ENCODE measurements around the gene MACROD2.

DNA sequence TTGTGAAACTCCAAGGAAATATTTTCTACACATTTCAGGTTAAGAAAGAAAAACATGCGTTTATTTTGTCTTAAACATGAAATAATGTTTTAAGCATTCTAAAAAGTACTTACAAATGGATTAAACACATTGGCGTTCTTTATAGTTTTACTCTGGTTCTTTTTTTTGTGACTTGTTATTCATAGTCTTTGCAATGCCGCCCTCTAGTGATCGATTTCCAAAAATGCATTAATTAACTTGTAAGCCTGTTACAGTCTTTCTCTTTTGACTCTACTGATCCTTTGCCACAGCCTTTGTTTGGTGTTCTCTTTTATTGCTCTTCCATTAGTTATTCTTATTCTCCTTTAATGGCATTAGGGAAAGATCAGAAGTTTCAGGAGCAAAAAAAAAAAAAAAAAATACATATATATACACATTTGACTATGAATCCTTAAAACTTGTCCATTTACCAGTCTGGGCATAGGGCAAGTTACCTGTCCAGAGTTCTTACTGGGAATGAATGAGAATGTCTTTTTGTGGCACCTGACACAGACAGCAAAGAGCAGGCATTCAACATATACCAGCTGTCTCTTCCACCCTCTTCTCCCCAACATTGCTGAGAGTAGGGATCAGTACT, 59.9 kb downstream of the MACROD2 start:
- peak; percentile 68 for TF ChIP-seq RAD21 (IDR thresholded peaks at IDR 0.05; ENCODE audit: low read depth)
- TF ChIP-seq FOSL1 (IDR thresholded peaks at IDR 0.05; ENCODE audit: low read depth), result no peak
- TF ChIP-seq, protein P1, sequence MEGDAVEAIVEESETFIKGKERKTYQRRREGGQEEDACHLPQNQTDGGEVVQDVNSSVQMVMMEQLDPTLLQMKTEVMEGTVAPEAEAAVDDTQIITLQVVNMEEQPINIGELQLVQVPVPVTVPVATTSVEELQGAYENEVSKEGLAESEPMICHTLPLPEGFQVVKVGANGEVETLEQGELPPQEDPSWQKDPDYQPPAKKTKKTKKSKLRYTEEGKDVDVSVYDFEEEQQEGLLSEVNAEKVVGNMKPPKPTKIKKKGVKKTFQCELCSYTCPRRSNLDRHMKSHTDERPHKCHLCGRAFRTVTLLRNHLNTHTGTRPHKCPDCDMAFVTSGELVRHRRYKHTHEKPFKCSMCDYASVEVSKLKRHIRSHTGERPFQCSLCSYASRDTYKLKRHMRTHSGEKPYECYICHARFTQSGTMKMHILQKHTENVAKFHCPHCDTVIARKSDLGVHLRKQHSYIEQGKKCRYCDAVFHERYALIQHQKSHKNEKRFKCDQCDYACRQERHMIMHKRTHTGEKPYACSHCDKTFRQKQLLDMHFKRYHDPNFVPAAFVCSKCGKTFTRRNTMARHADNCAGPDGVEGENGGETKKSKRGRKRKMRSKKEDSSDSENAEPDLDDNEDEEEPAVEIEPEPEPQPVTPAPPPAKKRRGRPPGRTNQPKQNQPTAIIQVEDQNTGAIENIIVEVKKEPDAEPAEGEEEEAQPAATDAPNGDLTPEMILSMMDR (IDR thresholded peaks at IDR 0.05 in 2 of 3, conservative IDR thresholded peaks at IDR 0.05 in 1 of 3; ENCODE audit: borderline replicate concordance in 1 of 3, insufficient read depth in 1 of 3, low read depth in 2 of 3, low read length in 2 of 3), result peak; percentile 45 to 77 (median 62); a peak in 5 of 6 replicates
- TF ChIP-seq MAX (IDR thresholded peaks at IDR 0.05), result no peak

All from HCT116 (cell line).